IPS-20b (cell line): Measurements from ENCODE around the gene BDKRB2.

Experiments used
- H3K27ac ChIP-seq: one replicate; pipeline ENCODE4 v1.5.1; 2013; ENCODE audit warnings: low read length
- H3K27me3 ChIP-seq: 2 replicates; pipeline ENCODE4 v1.6.1; 2013; ENCODE audit warnings: mild to moderate bottlenecking, low read length, inconsistent platforms; ENCODE audit not compliant: insufficient read depth
- H3K36me3 ChIP-seq: 2 replicates; pipeline ENCODE4 v1.6.1; 2013; ENCODE audit warnings: low read depth, mild to moderate bottlenecking, inconsistent platforms, low read length, moderate library complexity; ENCODE audit not compliant: insufficient read depth
- H3K4me1 ChIP-seq: 2 replicates; pipeline ENCODE4 v1.6.1; 2013; ENCODE audit warnings: mild to moderate bottlenecking, control low read depth, inconsistent platforms, low read length, moderate library complexity; ENCODE audit not compliant: insufficient read depth
- H3K4me3 ChIP-seq: 2 replicates; pipeline ENCODE4 v1.5.1; 2013; ENCODE audit warnings: mild to moderate bottlenecking, low read length, inconsistent platforms
- H3K9ac ChIP-seq: 2 replicates; pipeline ENCODE4 v1.6.1; 2013; ENCODE audit warnings: low read depth, mild to moderate bottlenecking, inconsistent platforms, low read length, moderate library complexity
- H3K9me3 ChIP-seq: 2 replicates; pipeline ENCODE4 v1.6.1; 2013; ENCODE audit warnings: mild to moderate bottlenecking, low read depth, low read length, inconsistent platforms; ENCODE audit not compliant: insufficient read depth

The BDKRB2 gene

GRCh38 chr14:96204151-96205058 is at the start of gene BDKRB2:
Gene BDKRB2, plus strand, starts transcription at chr14:96204839. Its CDS starts 32,269 bp downstream, at chr14:96237108.
- H3K4me1 ChIP-seq, result peaks cover 7% of the 10 kb centered on the region; the same call in 1 of the 2 replicates
- H3K9ac ChIP-seq, result peak within 1 kb of the TSS; percentile 56; the same call in 1 of the 2 replicates
- H3K4me3 ChIP-seq, result peak within 1 kb of the TSS; percentile 64
- H3K27ac ChIP-seq, result no peak within 1 kb of the TSS
- H3K36me3 ChIP-seq, result no peaks in the 10 kb centered on the region
- H3K9me3 ChIP-seq, result no peaks in the 10 kb centered on the region
- H3K27me3 ChIP-seq, result peaks cover 35% of the 10 kb centered on the region

- no peak overlapping the region for H3K9ac ChIP-seq
- H3K36me3 ChIP-seq, result no peaks in the 10 kb centered on the region
- no peak overlapping the region for H3K27ac ChIP-seq
- H3K27me3 ChIP-seq, result no peaks in the 10 kb centered on the region
- no peaks in the 10 kb centered on the region for H3K9me3 ChIP-seq
- no peak overlapping the region for H3K4me3 ChIP-seq
- no peaks in the 10 kb centered on the region for H3K4me1 ChIP-seq
Observed at GRCh38 chr14:96154900-96155299, 49.7 kb upstream of the BDKRB2 start.

GRCh38 chr14:96156804-96157760 is 47.6 kb upstream of the BDKRB2 start:
- Histone ChIP-seq H3K36me3 (no peaks in the 10 kb centered on the region), H3K27me3 (no peaks in the 10 kb centered on the region), H3K9ac (no peak overlapping the region), H3K9me3 (no peaks in the 10 kb centered on the region), H3K4me1 (no peaks in the 10 kb centered on the region), H3K4me3 (no peak overlapping the region), H3K27ac (no peak overlapping the region)

GRCh38 chr14:96158735-96159134 is 45.9 kb upstream of the BDKRB2 start:
- no peaks in the 10 kb centered on the region for H3K36me3 ChIP-seq
- no peak overlapping the region for H3K9ac ChIP-seq
- no peaks in the 10 kb centered on the region for H3K9me3 ChIP-seq
- no peak overlapping the region for H3K27ac ChIP-seq
- no peaks in the 10 kb centered on the region for H3K4me1 ChIP-seq
- no peak overlapping the region for H3K4me3 ChIP-seq
- H3K27me3 ChIP-seq, result no peaks in the 10 kb centered on the region

GRCh38 chr14:96160076-96160912 is 44.3 kb upstream of the BDKRB2 start:
- Histone ChIP-seq H3K4me1 (no peaks in the 10 kb centered on the region), H3K27ac (no peak overlapping the region), H3K9me3 (no peaks in the 10 kb centered on the region), H3K36me3 (no peaks in the 10 kb centered on the region), H3K4me3 (no peak overlapping the region), H3K27me3 (no peaks in the 10 kb centered on the region), H3K9ac (no peak overlapping the region)

GRCh38 chr14:96160913-96161310 is 43.7 kb upstream of the BDKRB2 start:
- Histone ChIP-seq H3K9me3 (no peaks in the 10 kb centered on the region), H3K36me3 (no peaks in the 10 kb centered on the region), H3K27me3 (no peaks in the 10 kb centered on the region), H3K4me3 (no peak overlapping the region), H3K4me1 (no peaks in the 10 kb centered on the region), H3K9ac (no peak overlapping the region), H3K27ac (no peak overlapping the region)

GRCh38 chr14:96161636-96162035 is 43.0 kb upstream of the BDKRB2 start:
- no peak overlapping the region for H3K4me3 ChIP-seq
- H3K27me3 ChIP-seq, result no peaks in the 10 kb centered on the region
- H3K27ac ChIP-seq, result no peak overlapping the region
- H3K9me3 ChIP-seq, result no peaks in the 10 kb centered on the region
- H3K36me3 ChIP-seq, result no peaks in the 10 kb centered on the region
- no peak overlapping the region for H3K9ac ChIP-seq
- H3K4me1 ChIP-seq, result no peaks in the 10 kb centered on the region

- Histone ChIP-seq H3K27me3 (no peaks in the 10 kb centered on the region), H3K9ac (no peak overlapping the region), H3K36me3 (no peaks in the 10 kb centered on the region), H3K4me3 (no peak overlapping the region), H3K9me3 (no peaks in the 10 kb centered on the region), H3K27ac (no peak overlapping the region), H3K4me1 (no peaks in the 10 kb centered on the region)
Observed at GRCh38 chr14:96162265-96162664, 42.4 kb upstream of the BDKRB2 start.

GRCh38 chr14:96162741-96163140 is 41.9 kb upstream of the BDKRB2 start:
- no peak overlapping the region for H3K27ac ChIP-seq
- H3K9me3 ChIP-seq, result no peaks in the 10 kb centered on the region
- no peak overlapping the region for H3K4me3 ChIP-seq
- no peaks in the 10 kb centered on the region for H3K4me1 ChIP-seq
- H3K36me3 ChIP-seq, result no peaks in the 10 kb centered on the region
- H3K9ac ChIP-seq, result no peak overlapping the region
- no peaks in the 10 kb centered on the region for H3K27me3 ChIP-seq

- H3K9me3 ChIP-seq, result no peaks in the 10 kb centered on the region
- no peak overlapping the region for H3K4me3 ChIP-seq
- no peak overlapping the region for H3K9ac ChIP-seq
- no peaks in the 10 kb centered on the region for H3K36me3 ChIP-seq
- H3K27me3 ChIP-seq, result no peaks in the 10 kb centered on the region
- H3K27ac ChIP-seq, result no peak overlapping the region
- H3K4me1 ChIP-seq, result no peaks in the 10 kb centered on the region
Observed at GRCh38 chr14:96164861-96165490, 39.7 kb upstream of the BDKRB2 start.
